Measurements from ENCODE around the gene NUAK1. TPM values are rescaled to one million over a fixed set of nuclear protein-coding genes. Genes with fewer than 3 reads are reported as not detected.

NUAK1 gene
- total RNA-seq, 1 experiment from 2014 or later, result 10.1 TPM

GRCh38 chr12:106154751-106155273, 16.1 kb upstream of the NUAK1 start:
- H3K79me1 ChIP-seq (ENCODE audit: insufficient read depth, low read depth, low read length, poor library complexity, severe bottlenecking), result no peaks in the 10 kb centered on the region
- no peaks in the 10 kb centered on the region for H4K20me1 ChIP-seq (ENCODE audit: control insufficient read depth, insufficient read depth, insufficient read length)
- TF ChIP-seq CTCF (conservative IDR thresholded peaks at IDR 0.05), result no peak
- Mint-ChIP-seq H3K4me3 (no peak overlapping the region), H3K27ac (no peak overlapping the region), H3K36me3 (ENCODE audit: insufficient read depth in 1 of 3, low read depth in 3 of 3) (no peaks in the 10 kb centered on the region), H3K27me3 (ENCODE audit: low read depth) (no peaks in the 10 kb centered on the region), H3K4me1 (peaks cover 5% of the 10 kb centered on the region in 2 experiments), H3K9me3 (no peaks in the 10 kb centered on the region)
- no peak overlapping the region for H3K56ac ChIP-seq (ENCODE audit: insufficient read length, low read depth, low read length)
- no peak overlapping the region for H4K91ac ChIP-seq (ENCODE audit: insufficient read length, low read depth, low read length)
- no peak overlapping the region for H2BK15ac ChIP-seq (ENCODE audit: low read depth, low read length)
- H2BK5ac ChIP-seq (ENCODE audit: insufficient read length, low read length), result no peak overlapping the region
- no peak overlapping the region for H3K18ac ChIP-seq (ENCODE audit: insufficient read length, low read depth, low read length)
- H3K9me3 ChIP-seq (ENCODE audit: control insufficient read depth, low read depth, low read length), result no peaks in the 10 kb centered on the region
- no peak overlapping the region for H3K4ac ChIP-seq (ENCODE audit: low read depth, low read length)
- no peaks in the 10 kb centered on the region for H3K79me2 ChIP-seq (ENCODE audit: insufficient read depth, low read length)
- H3K23me2 ChIP-seq (ENCODE audit: insufficient read length, low read depth, low read length, poor library complexity, severe bottlenecking), result no peaks in the 10 kb centered on the region
- H4K8ac ChIP-seq (replicated peaks; ENCODE audit: insufficient read length, low read depth, low read length), result no peak overlapping the region
- no peaks in the 10 kb centered on the region for H3K4me1 ChIP-seq (ENCODE audit: insufficient read depth, low read length)
- no peak overlapping the region for H2AK5ac ChIP-seq (ENCODE audit: insufficient read length, low read length)
- no peak overlapping the region for H3K14ac ChIP-seq (ENCODE audit: insufficient read depth, low read length)
- no peak overlapping the region for H3K27ac ChIP-seq (ENCODE audit: insufficient read length, low read depth, low read length)
- no peak overlapping the region for H2AFZ ChIP-seq (ENCODE audit: low read length)
- no CpG with 5 or more reads among the region's 3 CpGs for WGBS (ENCODE audit: extremely low coverage, insufficient read length, low lambda C conversion rate)
- no peak overlapping the region for H3K4me2 ChIP-seq (ENCODE audit: insufficient read depth, insufficient read length, low read length)
- no peak overlapping the region for H2BK12ac ChIP-seq (ENCODE audit: insufficient read length, low read depth, low read length)
- DNase-seq, result no peak
- H3K27me3 ChIP-seq (ENCODE audit: insufficient read depth, low read length), result no peaks in the 10 kb centered on the region
- H4K5ac ChIP-seq (ENCODE audit: insufficient read length, low read depth, low read length), result no peak overlapping the region
- H3T11ph ChIP-seq (ENCODE audit: low read length), result no peak overlapping the region
- H3K9ac ChIP-seq (ENCODE audit: extremely low read depth, insufficient read length, low read length), result no peak overlapping the region
- H2BK20ac ChIP-seq (ENCODE audit: low read depth, low read length, poor library complexity, severe bottlenecking), result no peak overlapping the region
- H3K23ac ChIP-seq (ENCODE audit: insufficient read length, low read depth, low read length), result no peak overlapping the region
- no peak overlapping the region for H2BK120ac ChIP-seq (ENCODE audit: low read depth, low read length, poor library complexity, severe bottlenecking)

Measured in H9 (cell line).